HT1080 (cell line): ENCODE results near the gene KRTAP19-2. TPM values are rescaled to one million over a fixed set of nuclear protein-coding genes. Genes with fewer than 3 reads are reported as not detected.

Source experiments
- small RNA-seq: library from RNA; depleted of rRNA; stranded (forward); fragments of <200 nt; gene quantifications from one replicate; pipeline ENCODE3, GENCODE V24; 2014
- total RNA-seq: library from RNA; depleted of rRNA; stranded (reverse); fragments of >200 nt; shearing (Covaris generic); gene quantifications from 2 replicates; pipeline ENCODE4 v1.2.3, GENCODE V29; 2014; rRNA removed

Gene KRTAP19-2
- total RNA-seq, 1 experiment from 2014 or later = not detected

Small RNAs within 50 kb of the gene (small RNA-seq; reads per million reads assigned to genes)
- not detected for gene AP000567.1
- not detected for gene KRTAP19-10P
- not detected for gene KRTAP19-11P
- not detected for gene KRTAP19-9P

Other genes starting within 250 kb of the KRTAP19-2 start
- not detected in 2 replicates for gene KRTAP24-1, start 204.5 kb downstream of the KRTAP19-2 start, total RNA-seq
- gene KRTAP25-1, start 197.9 kb downstream of the KRTAP19-2 start, total RNA-seq = not detected in 2 replicates
- gene KRTAP26-1, start 167.1 kb downstream of the KRTAP19-2 start, total RNA-seq = not detected in 2 replicates
- not detected in 2 replicates for gene KRTAP27-1, start 149.7 kb downstream of the KRTAP19-2 start, total RNA-seq
- not detected in 2 replicates for gene KRTAP23-1, start 138.8 kb downstream of the KRTAP19-2 start, total RNA-seq
- not detected in 2 replicates for gene KRTAP13-2, start 115.2 kb downstream of the KRTAP19-2 start, total RNA-seq
- gene KRTAP13-1, start 91.4 kb downstream of the KRTAP19-2 start, total RNA-seq = not detected in 2 replicates
- not detected in 2 replicates for gene KRTAP13-3, start 61.5 kb downstream of the KRTAP19-2 start, total RNA-seq
- gene KRTAP13-4, start 57.2 kb downstream of the KRTAP19-2 start, total RNA-seq = not detected in 2 replicates
- not detected in 2 replicates for gene KRTAP15-1, start 47.2 kb downstream of the KRTAP19-2 start, total RNA-seq
- gene KRTAP19-1, start 7.1 kb downstream of the KRTAP19-2 start, total RNA-seq = not detected in 2 replicates
- gene KRTAP19-3, start 4.6 kb upstream of the KRTAP19-2 start, total RNA-seq = not detected in 2 replicates
- not detected in 2 replicates for gene KRTAP19-4, start 9.7 kb upstream of the KRTAP19-2 start, total RNA-seq
- not detected in 2 replicates for gene KRTAP19-5, start 14.7 kb upstream of the KRTAP19-2 start, total RNA-seq
- gene KRTAP19-6, start 54.4 kb upstream of the KRTAP19-2 start, total RNA-seq = not detected in 2 replicates
- gene KRTAP19-7, start 73.9 kb upstream of the KRTAP19-2 start, total RNA-seq = not detected in 2 replicates
- gene KRTAP22-2, start 103.0 kb upstream of the KRTAP19-2 start, total RNA-seq = not detected in 2 replicates
- gene KRTAP6-3, start 105.0 kb upstream of the KRTAP19-2 start, total RNA-seq = not detected in 2 replicates
- gene KRTAP6-2, start 111.5 kb upstream of the KRTAP19-2 start, total RNA-seq = not detected in 2 replicates
- not detected in 2 replicates for gene KRTAP22-1, start 113.7 kb upstream of the KRTAP19-2 start, total RNA-seq
- not detected in 2 replicates for gene KRTAP6-1, start 126.5 kb upstream of the KRTAP19-2 start, total RNA-seq
- gene KRTAP20-1, start 129.0 kb upstream of the KRTAP19-2 start, total RNA-seq = not detected in 2 replicates
- gene KRTAP20-4, start 133.2 kb upstream of the KRTAP19-2 start, total RNA-seq = not detected in 2 replicates
- not detected in 2 replicates for gene KRTAP20-2, start 147.8 kb upstream of the KRTAP19-2 start, total RNA-seq
- gene KRTAP20-3, start 155.4 kb upstream of the KRTAP19-2 start, total RNA-seq = not detected in 2 replicates
- not detected in 2 replicates for gene KRTAP21-3, start 231.3 kb upstream of the KRTAP19-2 start, total RNA-seq